PC-9 (cell line): ENCODE data around the gene ATP10D. TPM values are rescaled to one million over a fixed set of nuclear protein-coding genes. Genes with fewer than 3 reads are reported as not detected.

ENCODE experiments used
- BruUV-seq: library from RNA; stranded (reverse); fragments of 400-500 nt; replicated peaks from 2 replicates; lab custom pipeline; 2021; lab: Mats Ljungman, UMichigan
- CTCF ChIA-PET: fragments of 300-600 bp; sonication (Branson Sonifier 250); formaldehyde crosslinking; loops from one replicate; lab custom pipeline; 2022; ENCODE audit warnings: antibody characterized with exemption; lab: Charles Lee
- POLR2A ChIA-PET: fragments of 300-600 bp; sonication (Branson Sonifier 250); formaldehyde crosslinking; loops from one replicate; lab custom pipeline; 2022; ENCODE audit warnings: antibody characterized with exemption; ENCODE audit not compliant: unreplicated experiment; lab: Charles Lee
- DNase-seq, 2 experiments: peaks; one replicate each; pipeline versions ENCODE4 v3.0.0 to v3.0.0-alpha.2; 2015 to 2022; ENCODE audit warnings: mixed read lengths in 1 of 2
- H2AFZ ChIP-seq: fragments of 200-600 bp; sonication (generic); 2 replicates; pipeline ENCODE4 v1.8.1; 2017; ENCODE audit warnings: antibody characterized with exemption
- H3F3A ChIP-seq: fragments of 200-600 bp; sonication (generic); 2 replicates; pipeline ENCODE4 v1.8.1; 2017; ENCODE audit warnings: antibody characterized with exemption, mild to moderate bottlenecking, low read depth; ENCODE audit not compliant: insufficient read depth
- H3K27ac ChIP-seq: fragments of 200-600 bp; sonication (generic); 2 replicates; pipeline ENCODE4 v1.6.1; 2016; ENCODE audit warnings: mixed run types
- H3K27me3 ChIP-seq: fragments of 200-600 bp; sonication (generic); 2 replicates; pipeline ENCODE4 v1.6.1; 2016; ENCODE audit warnings: low read depth, mixed run types; ENCODE audit not compliant: insufficient read depth
- H3K36me3 ChIP-seq: fragments of 200-600 bp; sonication (generic); 2 replicates; pipeline ENCODE4 v1.6.1; 2016; ENCODE audit warnings: low read depth, mixed run types
- H3K4me1 ChIP-seq: fragments of 200-600 bp; sonication (generic); replicated peaks from 2 replicates; pipeline ENCODE4 v1.6.1; 2016; ENCODE audit warnings: mixed run types; ENCODE audit not compliant: insufficient read depth
- H3K4me2 ChIP-seq: fragments of 200-600 bp; sonication (generic); 2 replicates; pipeline ENCODE4 v1.6.1; 2017; ENCODE audit warnings: mixed run types
- H3K4me3 ChIP-seq: fragments of 200-600 bp; sonication (generic); 2 replicates; pipeline ENCODE4 v1.6.1; 2016; ENCODE audit warnings: mixed run types
- H3K79me2 ChIP-seq: fragments of 200-600 bp; sonication (generic); 2 replicates; pipeline ENCODE4 v1.6.1; 2017; ENCODE audit warnings: low read depth, mixed run types
- H3K9me2 ChIP-seq: fragments of 200-600 bp; sonication (generic); 2 replicates; pipeline ENCODE4 v1.8.1; 2017; ENCODE audit warnings: mild to moderate bottlenecking; ENCODE audit not compliant: insufficient read depth
- H3K9me3 ChIP-seq: fragments of 200-600 bp; sonication (generic); 2 replicates; pipeline ENCODE4 v1.8.1; 2016; ENCODE audit warnings: low read depth; ENCODE audit not compliant: insufficient read depth
- H4K20me1 ChIP-seq: fragments of 200-600 bp; sonication (generic); 2 replicates; pipeline ENCODE4 v1.8.1; 2017; ENCODE audit not compliant: insufficient read depth
- EZH2 ChIP-seq: fragments of 200-600 bp; sonication (generic); IDR thresholded peaks from 2 replicates; pipeline ENCODE4 v1.8.0; 2017; ENCODE audit warnings: antibody characterized with exemption, low read depth
- intact Hi-C: fragments of 100-400 bp; cut with micrococcal nuclease; formaldehyde crosslinking; loops from one replicate; pipeline ENCODE4 v1.10.0; 2022; ENCODE audit not compliant: unreplicated experiment
- total RNA-seq: library from RNA; stranded (reverse); gene quantifications from 2 replicates; pipeline ENCODE4 v1.2.3, GENCODE V29; 2021
- TF ChIP-seq, protein P1 (sequence below): fragments of 200-600 bp; sonication (generic); conservative IDR thresholded peaks from 2 replicates; pipeline ENCODE4 v1.6.1; 2017; ENCODE audit warnings: mixed run types, antibody characterized with exemption, mild to moderate bottlenecking, moderate library complexity

ATP10D gene
- total RNA-seq, 1 experiment from 2014 or later = 35.2 TPM

DNA sequence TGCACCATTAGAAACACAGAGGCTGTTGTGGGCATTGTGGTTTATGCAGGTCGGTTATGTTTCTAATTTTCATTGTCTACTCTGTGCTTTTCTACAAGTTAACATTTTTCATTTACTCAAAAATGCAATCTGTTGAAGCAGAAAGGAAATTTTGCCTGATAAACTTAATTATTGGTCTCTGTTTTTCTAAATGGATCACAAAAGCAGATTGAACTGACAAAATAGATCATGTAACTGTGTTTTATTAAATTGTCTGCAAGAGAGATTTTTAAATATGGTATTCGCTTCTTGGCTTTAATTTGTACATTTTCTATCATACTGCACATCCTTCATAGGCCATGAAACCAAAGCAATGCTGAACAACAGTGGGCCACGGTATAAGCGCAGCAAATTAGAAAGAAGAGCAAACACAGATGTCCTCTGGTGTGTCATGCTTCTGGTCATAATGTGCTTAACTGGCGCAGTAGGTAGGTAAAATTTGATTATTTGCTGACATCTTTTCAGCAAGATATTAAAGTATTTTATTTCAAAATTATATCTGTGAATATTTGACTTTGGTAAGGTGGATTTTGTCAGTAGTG is 50.6 kb downstream of the ATP10D start:
- H3K4me2 ChIP-seq = no peak overlapping the region
- no peak overlapping the region for H2AFZ ChIP-seq
- H3K27me3 ChIP-seq = no peaks in the 10 kb centered on the region
- no peaks in the 10 kb centered on the region for H3K9me2 ChIP-seq
- intact Hi-C loops = no loop called here
- no peak for TF ChIP-seq EZH2
- TF ChIP-seq, protein P1, sequence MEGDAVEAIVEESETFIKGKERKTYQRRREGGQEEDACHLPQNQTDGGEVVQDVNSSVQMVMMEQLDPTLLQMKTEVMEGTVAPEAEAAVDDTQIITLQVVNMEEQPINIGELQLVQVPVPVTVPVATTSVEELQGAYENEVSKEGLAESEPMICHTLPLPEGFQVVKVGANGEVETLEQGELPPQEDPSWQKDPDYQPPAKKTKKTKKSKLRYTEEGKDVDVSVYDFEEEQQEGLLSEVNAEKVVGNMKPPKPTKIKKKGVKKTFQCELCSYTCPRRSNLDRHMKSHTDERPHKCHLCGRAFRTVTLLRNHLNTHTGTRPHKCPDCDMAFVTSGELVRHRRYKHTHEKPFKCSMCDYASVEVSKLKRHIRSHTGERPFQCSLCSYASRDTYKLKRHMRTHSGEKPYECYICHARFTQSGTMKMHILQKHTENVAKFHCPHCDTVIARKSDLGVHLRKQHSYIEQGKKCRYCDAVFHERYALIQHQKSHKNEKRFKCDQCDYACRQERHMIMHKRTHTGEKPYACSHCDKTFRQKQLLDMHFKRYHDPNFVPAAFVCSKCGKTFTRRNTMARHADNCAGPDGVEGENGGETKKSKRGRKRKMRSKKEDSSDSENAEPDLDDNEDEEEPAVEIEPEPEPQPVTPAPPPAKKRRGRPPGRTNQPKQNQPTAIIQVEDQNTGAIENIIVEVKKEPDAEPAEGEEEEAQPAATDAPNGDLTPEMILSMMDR = no peak
- H4K20me1 ChIP-seq = no peaks in the 10 kb centered on the region
- BruUV-seq = no TSS peak
- no peak overlapping the region for H3K4me3 ChIP-seq
- H3K4me1 ChIP-seq = peaks cover 16% of the 10 kb centered on the region
- no peaks in the 10 kb centered on the region for H3K9me3 ChIP-seq
- peaks cover 5% of the 10 kb centered on the region for H3F3A ChIP-seq
- H3K27ac ChIP-seq = no peak overlapping the region
- DNase-seq = no peak
- no peaks in the 10 kb centered on the region for H3K79me2 ChIP-seq
- CTCF ChIA-PET = no interaction called here
- POLR2A ChIA-PET = no interaction called here
- no peaks in the 10 kb centered on the region; the same call in 1 of the 2 replicates for H3K36me3 ChIP-seq

DNA sequence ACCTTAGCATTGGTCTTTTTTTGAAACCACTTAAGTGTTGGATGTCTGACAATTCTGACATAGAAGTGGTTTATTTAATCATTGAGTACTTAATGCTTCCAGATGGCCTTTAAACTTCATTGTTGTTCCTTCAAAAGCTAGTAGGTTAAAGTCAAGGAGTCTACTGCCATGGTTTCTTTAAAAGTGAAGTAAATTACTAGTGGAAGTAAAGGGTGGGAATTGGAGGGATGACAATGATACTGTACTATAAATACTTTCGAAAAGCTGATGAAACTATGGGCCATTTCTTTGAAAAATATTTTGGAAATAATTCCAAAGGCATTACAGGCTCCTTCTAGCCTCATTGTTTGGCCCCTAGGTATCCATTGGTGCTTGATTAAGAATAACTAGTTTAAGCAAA is 51.9 kb downstream of the ATP10D start:
- TF ChIP-seq, protein P1 = no peak
- TF ChIP-seq EZH2 = no peak
- no peaks in the 10 kb centered on the region for H3K79me2 ChIP-seq
- H3K27ac ChIP-seq = no peak overlapping the region
- DNase-seq = no peak
- no peaks in the 10 kb centered on the region for H3K36me3 ChIP-seq
- no peak overlapping the region for H3K4me3 ChIP-seq
- CTCF ChIA-PET = no interaction called here
- intact Hi-C loops = no loop called here
- POLR2A ChIA-PET = interaction anchor here (0.5 kb wide), 1 partner anchor 21 kb away, joined by 3 read pairs; no protein-coding TSS in a partner anchor
- no TSS peak for BruUV-seq
- peaks cover 3% of the 10 kb centered on the region for H3K4me1 ChIP-seq
- no peak overlapping the region for H2AFZ ChIP-seq
- no peaks in the 10 kb centered on the region for H4K20me1 ChIP-seq
- no peaks in the 10 kb centered on the region for H3K27me3 ChIP-seq
- H3K4me2 ChIP-seq = no peak overlapping the region
- H3K9me3 ChIP-seq = no peaks in the 10 kb centered on the region
- H3K9me2 ChIP-seq = no peaks in the 10 kb centered on the region
- no peaks in the 10 kb centered on the region for H3F3A ChIP-seq

DNA sequence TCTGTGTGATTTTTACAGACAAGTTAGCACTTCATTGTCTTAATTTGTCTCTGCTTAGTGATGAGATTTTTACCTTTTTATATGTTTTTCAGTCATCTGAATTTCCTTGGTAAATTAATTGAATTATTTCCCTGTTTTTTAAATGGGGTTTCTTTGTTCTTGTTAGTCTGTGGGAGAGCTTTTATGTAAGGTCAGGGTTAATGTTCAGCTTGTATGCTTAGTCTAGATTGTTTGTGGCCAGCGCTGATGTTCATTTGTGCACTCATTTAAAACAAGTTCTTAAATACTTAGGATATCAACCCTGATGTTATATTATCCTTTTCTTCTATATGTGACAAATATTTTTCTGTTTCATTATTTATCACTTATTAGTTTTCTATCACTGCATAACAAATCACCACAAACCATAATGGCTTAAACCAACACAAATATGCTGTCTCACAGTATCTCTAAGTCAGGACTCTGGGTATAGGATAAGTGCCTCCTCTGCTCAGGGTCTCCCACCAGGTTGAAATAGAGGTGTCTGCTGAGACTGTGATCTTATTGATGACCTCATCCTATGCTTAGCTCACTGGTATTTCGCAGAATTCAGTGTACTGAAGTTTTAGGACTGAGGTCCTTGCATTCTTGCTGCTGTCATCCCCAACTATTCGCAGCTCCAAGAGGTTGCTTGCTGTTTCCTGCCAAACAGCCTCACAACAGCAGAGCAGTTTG is 53.2 kb downstream of the ATP10D start:
- no peak for TF ChIP-seq EZH2
- TF ChIP-seq, protein P1 = no peak
- Histone ChIP-seq H3K36me3 (no peaks in the 10 kb centered on the region), H3K4me2 (no peak overlapping the region), H3F3A (peaks cover 9% of the 10 kb centered on the region), H2AFZ (no peak overlapping the region), H3K9me3 (no peaks in the 10 kb centered on the region), H3K27ac (no peak overlapping the region), H3K79me2 (no peaks in the 10 kb centered on the region), H3K9me2 (no peaks in the 10 kb centered on the region), H4K20me1 (no peaks in the 10 kb centered on the region), H3K4me1 (no peaks in the 10 kb centered on the region; the same call in 1 of the 2 replicates), H3K27me3 (no peaks in the 10 kb centered on the region), H3K4me3 (no peak overlapping the region)
- ChIA-PET CTCF (no interaction called here), POLR2A (no interaction called here)
- BruUV-seq = no TSS peak
- intact Hi-C loops = no loop called here
- DNase-seq = no peak
